ENCODE data around the gene NEMP1. TPM values are rescaled to one million over a fixed set of nuclear protein-coding genes. Genes with fewer than 3 reads are reported as not detected.

The NEMP1 gene
- total and polyA plus RNA-seq, 2 of the 8 experiments (the other 6 are each of a cell fraction or from before 2014, with no cell fraction given): 30.1 to 43.2 TPM

GRCh38 chr12:57103856-57104255 lies 25.3 kb upstream of the NEMP1 start (continued):
- TF ChIP-seq POLR2AphosphoS5 (IDR thresholded peaks at IDR 0.05; ENCODE audit: low read depth, low read length) (no peak), KDM1A (IDR thresholded peaks at IDR 0.05; ENCODE audit: borderline replicate concordance, low read length) (no peak), PHF8 (conservative IDR thresholded peaks at IDR 0.05; ENCODE audit: low read depth, low read length) (no peak), CBX8 (IDR thresholded peaks at IDR 0.05; ENCODE audit: borderline replicate concordance, low read depth, low read length) (no peak), BRCA1 (IDR thresholded peaks at IDR 0.05; ENCODE audit: low read depth, low read length) (no peak), BACH1 (IDR thresholded peaks at IDR 0.05; ENCODE audit: low read length) (no peak), RXRA (IDR thresholded peaks at IDR 0.05; ENCODE audit: insufficient read depth, low read depth, low read length) (no peak), EGR1 (IDR thresholded peaks at IDR 0.05; ENCODE audit: borderline replicate concordance, low read depth, low read length) (no peak)
- TF ChIP-seq, protein P1, sequence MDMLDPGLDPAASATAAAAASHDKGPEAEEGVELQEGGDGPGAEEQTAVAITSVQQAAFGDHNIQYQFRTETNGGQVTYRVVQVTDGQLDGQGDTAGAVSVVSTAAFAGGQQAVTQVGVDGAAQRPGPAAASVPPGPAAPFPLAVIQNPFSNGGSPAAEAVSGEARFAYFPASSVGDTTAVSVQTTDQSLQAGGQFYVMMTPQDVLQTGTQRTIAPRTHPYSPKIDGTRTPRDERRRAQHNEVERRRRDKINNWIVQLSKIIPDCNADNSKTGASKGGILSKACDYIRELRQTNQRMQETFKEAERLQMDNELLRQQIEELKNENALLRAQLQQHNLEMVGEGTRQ (IDR thresholded peaks at IDR 0.05; ENCODE audit: low read length): no peak
